VCaP (cell line): ENCODE data around the gene NKD2.

Experiments
- H3K27ac ChIP-seq: fragments of 450-650 bp; 2 replicates; pipeline ENCODE4 v1.5.1; 2017
- TF ChIP-seq, protein P1 (sequence below): fragments of 450-650 bp; conservative IDR thresholded peaks from 2 replicates; pipeline ENCODE4 v1.5.1; 2017; ENCODE audit warnings: mild to moderate bottlenecking, moderate library complexity

The NKD2 gene

DNA sequence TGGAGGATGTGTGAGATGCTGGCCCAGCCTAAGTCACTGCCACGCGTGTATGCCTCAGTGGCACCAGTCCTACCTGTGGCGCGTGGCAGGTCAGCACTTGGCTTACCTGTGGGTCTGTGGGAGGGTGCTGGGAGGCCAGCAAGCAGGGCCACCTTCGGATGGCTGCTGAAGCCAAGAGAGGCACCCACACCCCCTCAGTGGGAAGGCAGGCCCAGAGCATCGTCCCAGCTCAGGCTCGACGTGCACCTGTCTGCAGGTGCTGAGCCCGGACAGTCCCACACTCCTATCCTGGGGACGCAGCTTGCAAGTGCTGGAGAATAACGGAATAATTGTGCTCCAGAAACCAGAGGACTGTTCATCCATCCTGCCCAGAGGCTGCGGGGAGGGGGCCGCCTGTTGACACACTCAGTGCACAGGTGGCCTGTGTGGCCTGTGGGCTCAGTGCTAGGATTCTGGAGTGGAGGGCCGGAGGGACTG lies 24.0 kb downstream of the NKD2 start:
- TF ChIP-seq, protein P1, sequence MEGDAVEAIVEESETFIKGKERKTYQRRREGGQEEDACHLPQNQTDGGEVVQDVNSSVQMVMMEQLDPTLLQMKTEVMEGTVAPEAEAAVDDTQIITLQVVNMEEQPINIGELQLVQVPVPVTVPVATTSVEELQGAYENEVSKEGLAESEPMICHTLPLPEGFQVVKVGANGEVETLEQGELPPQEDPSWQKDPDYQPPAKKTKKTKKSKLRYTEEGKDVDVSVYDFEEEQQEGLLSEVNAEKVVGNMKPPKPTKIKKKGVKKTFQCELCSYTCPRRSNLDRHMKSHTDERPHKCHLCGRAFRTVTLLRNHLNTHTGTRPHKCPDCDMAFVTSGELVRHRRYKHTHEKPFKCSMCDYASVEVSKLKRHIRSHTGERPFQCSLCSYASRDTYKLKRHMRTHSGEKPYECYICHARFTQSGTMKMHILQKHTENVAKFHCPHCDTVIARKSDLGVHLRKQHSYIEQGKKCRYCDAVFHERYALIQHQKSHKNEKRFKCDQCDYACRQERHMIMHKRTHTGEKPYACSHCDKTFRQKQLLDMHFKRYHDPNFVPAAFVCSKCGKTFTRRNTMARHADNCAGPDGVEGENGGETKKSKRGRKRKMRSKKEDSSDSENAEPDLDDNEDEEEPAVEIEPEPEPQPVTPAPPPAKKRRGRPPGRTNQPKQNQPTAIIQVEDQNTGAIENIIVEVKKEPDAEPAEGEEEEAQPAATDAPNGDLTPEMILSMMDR: no peak
- no peak overlapping the region for H3K27ac ChIP-seq

- H3K27ac ChIP-seq: no peak overlapping the region
- TF ChIP-seq, protein P1: no peak
Observed at GRCh38 chr5:1033178-1033577, 24.6 kb downstream of the NKD2 start.

GRCh38 chr5:1033606-1034420 lies 25.2 kb downstream of the NKD2 start:
- TF ChIP-seq, protein P1: no peak
- no peak overlapping the region for H3K27ac ChIP-seq

- no peak overlapping the region for H3K27ac ChIP-seq
- TF ChIP-seq, protein P1: no peak
Observed at GRCh38 chr5:1034421-1034905, 25.9 kb downstream of the NKD2 start.

DNA sequence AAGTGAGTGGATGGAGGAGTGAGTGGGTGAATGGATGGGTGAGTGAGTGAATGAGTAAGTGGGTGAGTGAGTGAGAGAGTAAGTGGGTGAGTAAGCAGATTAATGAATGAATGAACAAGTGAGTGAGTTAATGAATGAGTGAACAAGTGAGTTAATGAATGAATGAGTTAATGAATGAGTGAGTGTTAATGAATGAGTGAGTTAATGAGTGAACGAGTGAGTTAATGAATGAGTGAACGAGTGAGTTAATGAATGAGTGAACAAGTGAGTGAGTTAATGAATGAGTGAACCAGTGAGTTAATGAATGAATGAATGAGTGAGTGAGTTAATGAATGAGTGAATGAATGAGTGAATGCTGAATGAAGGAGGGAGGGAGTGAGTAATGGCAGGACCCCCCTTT lies 26.4 kb downstream of the NKD2 start:
- TF ChIP-seq, protein P1: no peak
- H3K27ac ChIP-seq: no peak overlapping the region

DNA sequence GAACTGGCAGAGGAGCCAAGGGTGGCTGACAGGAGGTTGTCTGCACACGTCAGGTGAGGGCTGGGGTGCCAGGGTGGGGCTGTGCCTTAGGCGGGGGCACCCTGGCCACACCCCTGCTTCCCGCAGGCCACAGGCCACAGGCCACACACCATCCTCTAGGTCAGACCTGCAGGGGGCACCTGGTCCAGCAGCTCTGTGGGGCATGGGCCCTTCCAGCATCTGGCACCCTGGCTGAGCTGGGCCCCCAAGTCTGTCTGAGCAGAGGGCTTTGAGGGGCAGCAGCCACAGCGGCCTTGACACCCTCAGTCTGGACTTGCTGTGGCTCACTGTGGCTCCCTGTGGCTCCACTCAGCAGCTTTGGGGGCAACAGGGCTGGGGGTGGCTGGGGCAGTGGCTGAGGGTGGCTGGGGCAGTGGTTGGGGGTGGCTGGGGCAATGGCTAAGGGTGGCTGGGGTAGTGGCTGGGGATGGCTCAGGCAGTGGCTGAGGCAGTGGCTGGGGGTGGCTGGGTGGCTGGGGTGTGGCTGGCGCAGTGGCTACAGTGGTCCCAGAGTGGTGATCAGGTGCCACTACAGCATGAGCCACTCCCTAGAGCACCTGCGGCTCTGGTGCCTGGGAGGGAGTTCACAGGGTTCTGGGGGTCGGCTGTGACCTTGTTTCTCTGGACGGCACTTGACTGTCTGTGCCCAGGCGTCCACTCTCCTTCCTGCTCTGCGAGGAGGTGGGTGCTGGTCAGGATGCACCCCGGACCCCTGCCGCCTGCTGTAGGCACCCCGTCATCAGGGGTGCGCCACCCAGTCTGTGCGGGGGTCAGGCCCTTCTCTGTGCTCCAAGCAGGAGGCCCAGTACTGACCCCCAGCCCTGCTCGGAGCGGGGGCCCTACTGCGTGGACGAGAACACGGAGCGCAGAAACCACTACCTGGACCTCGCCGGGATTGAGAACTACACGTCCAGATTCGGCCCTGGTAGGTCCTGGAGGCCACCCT lies 27.1 kb downstream of the NKD2 start:
- TF ChIP-seq, protein P1: no peak

More for the DNA sequence above, 27.1 kb downstream of the NKD2 start:
- no peak overlapping the region for H3K27ac ChIP-seq
